ENCODE results near the gene EDIL3. TPM values are rescaled to one million over a fixed set of nuclear protein-coding genes. Genes with fewer than 3 reads are reported as not detected.

EDIL3 gene
- total RNA-seq, 2 donors from 2014 or later, result 2.2 to 17.5 TPM

DNA sequence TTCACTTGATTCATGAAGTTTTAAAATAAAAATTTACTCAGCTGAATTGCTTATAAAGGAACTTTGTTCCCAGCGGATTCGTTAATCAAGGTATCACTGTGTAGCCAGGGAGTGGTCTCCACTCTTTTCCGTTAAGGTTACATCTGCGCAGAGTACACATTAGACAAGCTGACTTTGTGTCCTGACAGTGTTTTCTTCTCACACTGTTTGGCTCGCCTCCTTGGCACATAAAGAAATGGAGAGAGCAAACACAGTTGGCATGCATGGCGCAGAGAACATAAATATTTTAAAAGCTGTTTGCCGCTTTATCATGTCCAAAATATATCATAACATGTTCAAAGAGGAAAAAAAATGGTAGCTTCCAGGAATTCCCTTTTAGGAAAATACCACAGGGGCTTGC lies 153.2 kb downstream of the EDIL3 start:
- WGBS, 2 experiments (ENCODE audit: insufficient coverage in 1 of 2, insufficient read length in 1 of 2), result 95 to 100% methylated on average over 6 to 7 of the region's 7 CpGs
- H3K4me1 Mint-ChIP-seq, result no peaks in the 10 kb centered on the region
- TF ChIP-seq, protein P1, sequence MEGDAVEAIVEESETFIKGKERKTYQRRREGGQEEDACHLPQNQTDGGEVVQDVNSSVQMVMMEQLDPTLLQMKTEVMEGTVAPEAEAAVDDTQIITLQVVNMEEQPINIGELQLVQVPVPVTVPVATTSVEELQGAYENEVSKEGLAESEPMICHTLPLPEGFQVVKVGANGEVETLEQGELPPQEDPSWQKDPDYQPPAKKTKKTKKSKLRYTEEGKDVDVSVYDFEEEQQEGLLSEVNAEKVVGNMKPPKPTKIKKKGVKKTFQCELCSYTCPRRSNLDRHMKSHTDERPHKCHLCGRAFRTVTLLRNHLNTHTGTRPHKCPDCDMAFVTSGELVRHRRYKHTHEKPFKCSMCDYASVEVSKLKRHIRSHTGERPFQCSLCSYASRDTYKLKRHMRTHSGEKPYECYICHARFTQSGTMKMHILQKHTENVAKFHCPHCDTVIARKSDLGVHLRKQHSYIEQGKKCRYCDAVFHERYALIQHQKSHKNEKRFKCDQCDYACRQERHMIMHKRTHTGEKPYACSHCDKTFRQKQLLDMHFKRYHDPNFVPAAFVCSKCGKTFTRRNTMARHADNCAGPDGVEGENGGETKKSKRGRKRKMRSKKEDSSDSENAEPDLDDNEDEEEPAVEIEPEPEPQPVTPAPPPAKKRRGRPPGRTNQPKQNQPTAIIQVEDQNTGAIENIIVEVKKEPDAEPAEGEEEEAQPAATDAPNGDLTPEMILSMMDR (conservative IDR thresholded peaks at IDR 0.05), result no peak
- H3K4me3 Mint-ChIP-seq, result no peak overlapping the region
- H3K27me3 Mint-ChIP-seq (ENCODE audit: insufficient read depth), result no peaks in the 10 kb centered on the region
- Histone ChIP-seq H3K4me1 (ENCODE audit: control insufficient read depth, insufficient read depth, low read length) (no peaks in the 10 kb centered on the region), H3K36me3 (ENCODE audit: control insufficient read depth, insufficient read depth, low read length) (no peaks in the 10 kb centered on the region), H3K9me3 (ENCODE audit: control insufficient read depth, low read length) (no peaks in the 10 kb centered on the region), H3K27ac (ENCODE audit: low read depth, low read length) (no peak overlapping the region), H3K27me3 (ENCODE audit: control insufficient read depth, insufficient read depth, low read length, poor library complexity, severe bottlenecking) (no peaks in the 10 kb centered on the region), H3K4me3 (ENCODE audit: low read length) (no peak overlapping the region), H3K9ac (ENCODE audit: extremely low read depth, low read length, poor library complexity, severe bottlenecking) (no peak overlapping the region)
- no peaks in the 10 kb centered on the region for H3K9me3 Mint-ChIP-seq
- H3K36me3 Mint-ChIP-seq (ENCODE audit: low read depth), result no peaks in the 10 kb centered on the region
- DNase-seq, result no peak
- no peak overlapping the region for H3K27ac Mint-ChIP-seq

DNA sequence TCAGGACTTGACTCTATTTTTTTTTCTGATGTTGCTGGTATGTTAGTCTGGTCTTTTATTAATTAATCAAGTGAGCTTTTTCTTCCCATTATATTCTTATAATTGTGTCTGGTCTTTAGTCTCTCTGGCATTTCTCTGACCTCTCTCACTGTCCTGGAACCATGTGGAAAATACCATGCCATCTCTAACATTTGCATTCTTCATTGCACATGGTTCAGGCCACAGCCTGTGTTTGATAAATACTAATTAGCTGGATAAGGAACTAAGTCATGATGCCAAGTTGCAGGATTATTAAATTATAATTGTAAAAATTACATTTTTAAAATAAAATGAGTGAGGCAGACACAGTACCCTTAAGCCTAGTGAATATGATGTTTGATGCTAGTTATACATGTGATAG lies 155.6 kb downstream of the EDIL3 start:
- no peak overlapping the region for H3K27ac Mint-ChIP-seq
- Histone ChIP-seq H3K4me1 (ENCODE audit: control insufficient read depth, insufficient read depth, low read length) (no peaks in the 10 kb centered on the region), H3K9me3 (ENCODE audit: control insufficient read depth, low read length) (no peaks in the 10 kb centered on the region), H3K27me3 (ENCODE audit: control insufficient read depth, insufficient read depth, low read length, poor library complexity, severe bottlenecking) (no peaks in the 10 kb centered on the region), H3K4me3 (ENCODE audit: low read length) (no peak overlapping the region), H3K36me3 (ENCODE audit: control insufficient read depth, insufficient read depth, low read length) (no peaks in the 10 kb centered on the region), H3K27ac (ENCODE audit: low read depth, low read length) (no peak overlapping the region), H3K9ac (ENCODE audit: extremely low read depth, low read length, poor library complexity, severe bottlenecking) (no peak overlapping the region)
- DNase-seq, result no peak
- H3K9me3 Mint-ChIP-seq, result no peaks in the 10 kb centered on the region
- no peaks in the 10 kb centered on the region for H3K4me1 Mint-ChIP-seq
- H3K36me3 Mint-ChIP-seq (ENCODE audit: low read depth), result no peaks in the 10 kb centered on the region
- H3K4me3 Mint-ChIP-seq, result no peak overlapping the region
- no peaks in the 10 kb centered on the region for H3K27me3 Mint-ChIP-seq (ENCODE audit: insufficient read depth)
- TF ChIP-seq, protein P1 (conservative IDR thresholded peaks at IDR 0.05), result no peak

DNA sequence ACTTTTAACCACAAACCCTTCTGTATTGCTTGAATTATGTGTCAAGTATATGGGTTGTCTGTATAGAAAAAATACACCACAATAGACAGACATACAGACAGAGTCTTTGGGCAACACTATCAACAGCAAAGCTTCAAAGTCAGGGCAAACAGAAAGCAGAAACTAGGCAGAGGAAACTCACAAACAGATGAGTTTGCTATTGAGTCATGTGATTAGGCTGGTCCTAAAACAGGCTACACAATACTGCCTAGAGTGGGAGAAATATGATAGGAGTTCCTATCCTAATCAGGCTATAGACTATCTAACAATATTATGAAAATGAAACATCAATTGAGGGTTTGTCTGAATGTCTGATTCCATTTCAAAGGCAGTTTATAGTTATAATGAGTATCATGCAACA lies 156.4 kb downstream of the EDIL3 start:
- Histone ChIP-seq H3K36me3 (ENCODE audit: control insufficient read depth, insufficient read depth, low read length) (no peaks in the 10 kb centered on the region), H3K27ac (ENCODE audit: low read depth, low read length) (no peak overlapping the region), H3K4me1 (ENCODE audit: control insufficient read depth, insufficient read depth, low read length) (no peaks in the 10 kb centered on the region), H3K27me3 (ENCODE audit: control insufficient read depth, insufficient read depth, low read length, poor library complexity, severe bottlenecking) (no peaks in the 10 kb centered on the region), H3K9ac (ENCODE audit: extremely low read depth, low read length, poor library complexity, severe bottlenecking) (no peak overlapping the region), H3K4me3 (ENCODE audit: low read length) (no peak overlapping the region), H3K9me3 (ENCODE audit: control insufficient read depth, low read length) (no peaks in the 10 kb centered on the region)
- Mint-ChIP-seq H3K36me3 (ENCODE audit: low read depth) (no peaks in the 10 kb centered on the region), H3K4me1 (no peaks in the 10 kb centered on the region), H3K27ac (no peak overlapping the region), H3K4me3 (no peak overlapping the region), H3K9me3 (no peaks in the 10 kb centered on the region), H3K27me3 (ENCODE audit: insufficient read depth) (no peaks in the 10 kb centered on the region)
- DNase-seq, result no peak
- TF ChIP-seq, protein P1 (conservative IDR thresholded peaks at IDR 0.05), result no peak

Measured in endodermal cell (in vitro differentiated cells).